ENCODE measurements around the gene C18orf63. TPM values are rescaled to one million over a fixed set of nuclear protein-coding genes. Genes with fewer than 3 reads are reported as not detected.

Gene C18orf63
- total RNA-seq (not detected), polyA plus RNA-seq (not detected)
- long read RNA-seq, donor 1, result 0 reads
- long read RNA-seq, donor 2, result 0 reads
- long read RNA-seq, donor 3, result 0 reads

GRCh38 chr18:74315464-74316256 is at the start of gene C18orf63:
C18orf63 (plus strand) TSS chr18:74315839; CDS start chr18:74317866, 2,027 bp downstream.
- peak in 1 of 8 donors; percentile 51 for ATAC-seq
- Histone ChIP-seq H3K27me3 (no peaks in the 10 kb centered on the region), H3K4me1 (peaks cover 0 to 28% (median 3%) of the 10 kb centered on the region in 9 donors), H3K27ac (peak within 1 kb of the TSS in 1 of 10 donors; percentile 19), H3K9me3 (no peaks in the 10 kb centered on the region), H3K36me3 (no peaks in the 10 kb centered on the region), H3K4me3 (no peak within 1 kb of the TSS)
- 93 to 95% methylated on average over 51 of the region's 51 CpGs for WGBS, 2 donors
- TF ChIP-seq, protein P1, sequence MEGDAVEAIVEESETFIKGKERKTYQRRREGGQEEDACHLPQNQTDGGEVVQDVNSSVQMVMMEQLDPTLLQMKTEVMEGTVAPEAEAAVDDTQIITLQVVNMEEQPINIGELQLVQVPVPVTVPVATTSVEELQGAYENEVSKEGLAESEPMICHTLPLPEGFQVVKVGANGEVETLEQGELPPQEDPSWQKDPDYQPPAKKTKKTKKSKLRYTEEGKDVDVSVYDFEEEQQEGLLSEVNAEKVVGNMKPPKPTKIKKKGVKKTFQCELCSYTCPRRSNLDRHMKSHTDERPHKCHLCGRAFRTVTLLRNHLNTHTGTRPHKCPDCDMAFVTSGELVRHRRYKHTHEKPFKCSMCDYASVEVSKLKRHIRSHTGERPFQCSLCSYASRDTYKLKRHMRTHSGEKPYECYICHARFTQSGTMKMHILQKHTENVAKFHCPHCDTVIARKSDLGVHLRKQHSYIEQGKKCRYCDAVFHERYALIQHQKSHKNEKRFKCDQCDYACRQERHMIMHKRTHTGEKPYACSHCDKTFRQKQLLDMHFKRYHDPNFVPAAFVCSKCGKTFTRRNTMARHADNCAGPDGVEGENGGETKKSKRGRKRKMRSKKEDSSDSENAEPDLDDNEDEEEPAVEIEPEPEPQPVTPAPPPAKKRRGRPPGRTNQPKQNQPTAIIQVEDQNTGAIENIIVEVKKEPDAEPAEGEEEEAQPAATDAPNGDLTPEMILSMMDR (IDR thresholded peaks at IDR 0.05), result no peak
- intact Hi-C loops (cut with DNase I), result no loop called here
- DNase-seq, result no peak

DNA sequence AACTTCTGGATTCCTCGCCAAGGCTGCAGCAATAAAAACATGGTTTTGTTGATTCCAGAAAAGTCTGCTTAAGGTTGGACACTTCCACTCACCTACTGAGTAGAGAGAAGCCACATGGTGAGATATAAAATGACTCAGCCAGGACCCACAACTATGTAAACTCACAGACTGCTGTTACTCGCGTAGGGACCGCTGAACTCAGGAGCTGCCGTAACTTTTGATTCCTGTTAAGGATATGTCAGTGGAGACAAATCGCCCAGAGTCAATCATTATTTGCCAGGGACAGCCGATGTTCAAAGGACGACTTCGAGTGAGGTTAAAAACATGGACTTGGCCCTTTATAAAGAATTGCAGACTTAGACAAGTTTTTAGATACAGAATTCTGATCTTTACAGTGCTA is 49.5 kb upstream of the C18orf63 start:
- TF ChIP-seq, protein P1 (IDR thresholded peaks at IDR 0.05), result no peak
- intact Hi-C loops (cut with DNase I), result no loop called here
- no peak overlapping the region for H3K27ac ChIP-seq
- 75 to 76% methylated on average over 9 of the region's 9 CpGs for whole genome bisulfite sequencing, 2 donors
- DNase-seq, result no peak
- H3K27me3 ChIP-seq, result no peaks in the 10 kb centered on the region
- H3K4me3 ChIP-seq, result no peak overlapping the region
- H3K9me3 ChIP-seq, result no peaks in the 10 kb centered on the region
- H3K4me1 ChIP-seq, result peaks cover 6 to 28% (median 15%) of the 10 kb centered on the region in 9 donors
- ATAC-seq, result no peak
- peaks cover 0 to 38% (median 0%) of the 10 kb centered on the region in 9 donors for H3K36me3 ChIP-seq

GRCh38 chr18:74268175-74268574 is 47.5 kb upstream of the C18orf63 start:
- Histone ChIP-seq H3K9me3 (no peaks in the 10 kb centered on the region), H3K27ac (no peak overlapping the region), H3K4me3 (no peak overlapping the region), H3K36me3 (peaks cover 0 to 17% (median 0%) of the 10 kb centered on the region in 9 donors), H3K4me1 (peaks cover 6 to 37% (median 17%) of the 10 kb centered on the region in 9 donors), H3K27me3 (no peaks in the 10 kb centered on the region)
- TF ChIP-seq, protein P1 (IDR thresholded peaks at IDR 0.05), result no peak
- ATAC-seq, result peak in 1 of 8 donors; percentile 7
- WGBS, 2 donors, result 97 to 99% methylated on average over 7 of the region's 7 CpGs
- no peak for DNase-seq
- intact Hi-C loops (cut with DNase I), result no loop called here

DNA sequence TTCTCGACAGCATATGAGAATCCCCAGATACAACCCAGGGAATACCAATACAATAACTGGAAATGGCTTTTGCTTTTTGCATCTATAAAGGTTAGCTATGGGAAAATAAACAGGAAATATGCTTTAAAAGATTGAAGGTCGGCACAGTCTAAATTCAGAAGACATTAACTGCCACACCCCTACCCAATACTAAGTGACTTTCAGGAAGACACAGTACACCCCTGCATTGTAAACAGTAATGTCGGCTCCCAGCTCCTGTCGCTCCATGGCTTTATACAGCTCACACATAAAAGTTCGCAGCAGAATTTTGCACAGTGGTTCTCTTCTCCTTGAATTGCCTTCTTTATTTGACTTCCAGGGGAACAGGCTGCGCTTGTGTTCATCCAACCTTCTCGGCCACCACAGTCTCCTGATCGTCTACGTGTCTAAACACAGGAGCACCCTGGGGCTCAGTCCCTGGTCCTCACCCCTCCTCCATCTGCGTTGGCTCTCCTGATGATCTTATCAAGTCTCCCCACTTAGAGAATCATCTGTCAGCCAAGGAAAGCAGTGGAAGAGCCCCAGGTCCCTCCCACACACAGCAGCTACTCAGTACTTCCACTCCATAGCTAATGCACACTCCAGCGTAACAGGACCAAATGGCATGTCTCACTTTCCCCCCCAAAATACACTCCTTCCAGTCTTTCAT is 46.6 kb upstream of the C18orf63 start:
- TF ChIP-seq, protein P1 (IDR thresholded peaks at IDR 0.05), result no peak
- ATAC-seq (peak; percentile 34 to 83 (median 70)), DNase-seq (no peak)
- Histone ChIP-seq H3K27ac (peak overlapping the region in 3 of 10 donors; percentile 5 to 68 (median 18)), H3K27me3 (no peaks in the 10 kb centered on the region), H3K9me3 (no peaks in the 10 kb centered on the region), H3K4me1 (peaks cover 6 to 46% (median 24%) of the 10 kb centered on the region in 9 donors), H3K36me3 (peaks cover 0 to 16% (median 0%) of the 10 kb centered on the region in 9 donors), H3K4me3 (peak overlapping the region in 2 of 10 donors; percentile 1 to 5)
- intact Hi-C loops (cut with DNase I), result no loop called here
- WGBS, 2 donors, result 45 to 50% methylated on average over 11 of the region's 11 CpGs

Data from heart right ventricle (tissue), 16 donors.